ENCODE data around the gene JAZF1. TPM values are rescaled to one million over a fixed set of nuclear protein-coding genes. Genes with fewer than 3 reads are reported as not detected.
"Not testable (repeated sequence)": the region's sequence is repeated elsewhere in the genome, so short reads cannot be mapped to it uniquely, and the experiment has no call there.

Gene JAZF1
- total and polyA plus RNA-seq, 8 donors: 4.0 to 13.9 (median 6.0) TPM

- TF ChIP-seq, protein P1, sequence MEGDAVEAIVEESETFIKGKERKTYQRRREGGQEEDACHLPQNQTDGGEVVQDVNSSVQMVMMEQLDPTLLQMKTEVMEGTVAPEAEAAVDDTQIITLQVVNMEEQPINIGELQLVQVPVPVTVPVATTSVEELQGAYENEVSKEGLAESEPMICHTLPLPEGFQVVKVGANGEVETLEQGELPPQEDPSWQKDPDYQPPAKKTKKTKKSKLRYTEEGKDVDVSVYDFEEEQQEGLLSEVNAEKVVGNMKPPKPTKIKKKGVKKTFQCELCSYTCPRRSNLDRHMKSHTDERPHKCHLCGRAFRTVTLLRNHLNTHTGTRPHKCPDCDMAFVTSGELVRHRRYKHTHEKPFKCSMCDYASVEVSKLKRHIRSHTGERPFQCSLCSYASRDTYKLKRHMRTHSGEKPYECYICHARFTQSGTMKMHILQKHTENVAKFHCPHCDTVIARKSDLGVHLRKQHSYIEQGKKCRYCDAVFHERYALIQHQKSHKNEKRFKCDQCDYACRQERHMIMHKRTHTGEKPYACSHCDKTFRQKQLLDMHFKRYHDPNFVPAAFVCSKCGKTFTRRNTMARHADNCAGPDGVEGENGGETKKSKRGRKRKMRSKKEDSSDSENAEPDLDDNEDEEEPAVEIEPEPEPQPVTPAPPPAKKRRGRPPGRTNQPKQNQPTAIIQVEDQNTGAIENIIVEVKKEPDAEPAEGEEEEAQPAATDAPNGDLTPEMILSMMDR (IDR thresholded peaks at IDR 0.05): no peak
- FAIRE-seq: no peak
- H3K27me3 ChIP-seq: no peaks in the 10 kb centered on the region
- ATAC-seq: peak; percentile 40 to 79 (median 62)
- no peaks in the 10 kb centered on the region for H3K9me3 ChIP-seq
- no peak overlapping the region for H3K4me3 ChIP-seq
- WGBS, 2 donors: 73 to 93% methylated on average over 11 of the region's 11 CpGs
- intact Hi-C loops (cut with DNase I): no loop called here
- no peaks in the 10 kb centered on the region for H3K36me3 ChIP-seq
- peak in 2 of 6 donors; percentile 48 to 52 for DNase-seq
- no peaks in the 10 kb centered on the region for H3K4me1 ChIP-seq
- H3K27ac ChIP-seq: peak overlapping the region in 1 of 4 donors; percentile 57
Measured at GRCh38 chr7:27863880-27864279, 316.7 kb downstream of the JAZF1 start.

GRCh38 chr7:27861747-27862146 lies 318.8 kb downstream of the JAZF1 start:
- ATAC-seq (no peak), FAIRE-seq (no peak), DNase-seq (no peak)
- TF ChIP-seq, protein P1 (IDR thresholded peaks at IDR 0.05): no peak
- Histone ChIP-seq H3K36me3 (no peaks in the 10 kb centered on the region), H3K27ac (no peak overlapping the region), H3K4me1 (no peaks in the 10 kb centered on the region), H3K9me3 (no peaks in the 10 kb centered on the region), H3K27me3 (no peaks in the 10 kb centered on the region), H3K4me3 (no peak overlapping the region)
- 82 to 89% methylated on average over 3 of the region's 3 CpGs for WGBS, 2 donors
- intact Hi-C loops (cut with DNase I): no loop called here

- Histone ChIP-seq H3K27ac (no peak overlapping the region), H3K36me3 (no peaks in the 10 kb centered on the region), H3K4me1 (no peaks in the 10 kb centered on the region), H3K4me3 (no peak overlapping the region), H3K27me3 (no peaks in the 10 kb centered on the region), H3K9me3 (no peaks in the 10 kb centered on the region)
- intact Hi-C loops (cut with DNase I): no loop called here
- 87 to 93% methylated on average over 6 of the region's 6 CpGs for WGBS, 2 donors
- ATAC-seq (no peak), FAIRE-seq (no peak), DNase-seq (no peak)
- TF ChIP-seq, protein P1 (IDR thresholded peaks at IDR 0.05): no peak
Measured at GRCh38 chr7:27860800-27861199, 319.8 kb downstream of the JAZF1 start.

- H3K27me3 ChIP-seq; H3K4me3 ChIP-seq; DNase-seq; ATAC-seq; FAIRE-seq; H3K36me3 ChIP-seq; H3K9me3 ChIP-seq; intact Hi-C loops (cut with DNase I); H3K27ac ChIP-seq; H3K4me1 ChIP-seq: not testable (repeated sequence)
- WGBS, 2 donors: 96% methylated on average over 27 to 28 of the region's 28 CpGs
Measured at GRCh38 chr7:27856703-27857485, 323.7 kb downstream of the JAZF1 start.

DNA sequence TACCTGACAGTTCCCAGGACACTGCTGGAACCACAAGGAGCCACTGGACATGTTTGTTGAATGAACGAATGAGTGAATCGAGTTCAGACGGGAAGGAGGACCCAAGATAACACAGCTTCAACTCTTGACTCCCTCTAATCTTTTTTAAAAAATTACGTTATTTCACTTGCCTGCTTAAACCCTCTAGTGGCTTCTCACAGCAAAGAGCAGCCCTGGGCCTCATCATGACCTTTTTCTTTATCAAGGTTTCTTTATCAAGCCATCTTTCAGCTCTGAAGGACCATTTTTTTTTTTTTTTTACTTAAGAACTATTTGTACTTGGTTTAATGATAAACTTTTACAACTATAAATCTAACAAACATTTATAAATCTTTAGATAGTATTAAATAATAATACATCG lies 330.1 kb downstream of the JAZF1 start:
- Histone ChIP-seq H3K27ac (no peak overlapping the region), H3K36me3 (no peaks in the 10 kb centered on the region), H3K9me3 (no peaks in the 10 kb centered on the region), H3K4me3 (no peak overlapping the region), H3K4me1 (no peaks in the 10 kb centered on the region), H3K27me3 (no peaks in the 10 kb centered on the region)
- peak in 1 of 4 donors; percentile 14 for ATAC-seq
- TF ChIP-seq, protein P1 (IDR thresholded peaks at IDR 0.05): no peak
- intact Hi-C loops (cut with DNase I): no loop called here
- peak; percentile 59 for FAIRE-seq
- no peak for DNase-seq
- 71 to 77% methylated on average over 5 of the region's 5 CpGs for WGBS, 2 donors

Measured in pancreas (tissue), 10 donors.